ENCODE measurements around the gene NTHL1. TPM values are rescaled to one million over a fixed set of nuclear protein-coding genes. Genes with fewer than 3 reads are reported as not detected.

Gene NTHL1
- total and polyA plus RNA-seq, 10 donors: 9.6 to 52.1 (median 27.0) TPM

DNA sequence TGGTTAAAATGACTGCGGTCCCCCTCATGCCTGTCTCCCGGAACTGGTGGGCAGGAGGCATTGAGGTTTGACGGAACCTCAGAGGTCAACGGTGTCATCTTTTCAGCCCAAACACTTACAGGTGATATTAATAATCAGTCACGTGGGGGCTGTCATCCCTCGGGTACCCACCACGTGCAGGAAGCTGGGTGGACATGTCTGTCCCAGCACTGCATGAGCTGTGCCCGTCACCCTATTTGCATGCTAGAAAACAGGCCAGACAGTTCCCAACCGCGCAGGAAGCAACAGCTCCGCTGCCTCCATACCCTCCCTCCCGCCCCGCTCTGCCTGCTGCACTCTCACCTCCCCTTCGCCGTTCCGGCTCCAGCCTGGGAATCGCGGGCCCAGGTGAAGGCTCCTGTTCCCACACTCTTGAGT, 56.5 kb downstream of the NTHL1 start:
- peak overlapping the region in 7 of 8 donors; percentile 70 to 93 (median 84) for H3K27ac ChIP-seq
- H3K4me1 ChIP-seq: peaks cover 11 to 47% (median 30%) of the 10 kb centered on the region in 6 donors
- WGBS, 5 donors: 0 to 8% (median 2%) methylated on average over 6 to 18 of the region's 18 CpGs
- intact Hi-C loops (cut with DNase I; ENCODE audit: low total_unique reads): no loop called here
- H3K36me3 ChIP-seq: peaks cover 0 to 14% (median 8%) of the 10 kb centered on the region in 6 donors
- peak; percentile 90 for DNase-seq
- H3K4me3 ChIP-seq: peak overlapping the region in 7 of 8 donors; percentile 27 to 72 (median 38)
- peaks cover 0 to 5% (median 0%) of the 10 kb centered on the region in 8 donors for H3K9me3 ChIP-seq
- peaks cover 0 to 39% (median 23%) of the 10 kb centered on the region in 7 donors for H3K27me3 ChIP-seq (replicated peaks in 1 of 7)
- TF ChIP-seq, protein P1, sequence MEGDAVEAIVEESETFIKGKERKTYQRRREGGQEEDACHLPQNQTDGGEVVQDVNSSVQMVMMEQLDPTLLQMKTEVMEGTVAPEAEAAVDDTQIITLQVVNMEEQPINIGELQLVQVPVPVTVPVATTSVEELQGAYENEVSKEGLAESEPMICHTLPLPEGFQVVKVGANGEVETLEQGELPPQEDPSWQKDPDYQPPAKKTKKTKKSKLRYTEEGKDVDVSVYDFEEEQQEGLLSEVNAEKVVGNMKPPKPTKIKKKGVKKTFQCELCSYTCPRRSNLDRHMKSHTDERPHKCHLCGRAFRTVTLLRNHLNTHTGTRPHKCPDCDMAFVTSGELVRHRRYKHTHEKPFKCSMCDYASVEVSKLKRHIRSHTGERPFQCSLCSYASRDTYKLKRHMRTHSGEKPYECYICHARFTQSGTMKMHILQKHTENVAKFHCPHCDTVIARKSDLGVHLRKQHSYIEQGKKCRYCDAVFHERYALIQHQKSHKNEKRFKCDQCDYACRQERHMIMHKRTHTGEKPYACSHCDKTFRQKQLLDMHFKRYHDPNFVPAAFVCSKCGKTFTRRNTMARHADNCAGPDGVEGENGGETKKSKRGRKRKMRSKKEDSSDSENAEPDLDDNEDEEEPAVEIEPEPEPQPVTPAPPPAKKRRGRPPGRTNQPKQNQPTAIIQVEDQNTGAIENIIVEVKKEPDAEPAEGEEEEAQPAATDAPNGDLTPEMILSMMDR (IDR thresholded peaks at IDR 0.05 in 8 of 11, conservative IDR thresholded peaks at IDR 0.05 in 3 of 11): no peak
- TF ChIP-seq POLR2AphosphoS5 (IDR thresholded peaks at IDR 0.05) (peak; percentile 33 to 83 (median 81)), POLR2A (IDR thresholded peaks at IDR 0.05) (peak in 2 of 3 donors; percentile 6 to 14)

DNA sequence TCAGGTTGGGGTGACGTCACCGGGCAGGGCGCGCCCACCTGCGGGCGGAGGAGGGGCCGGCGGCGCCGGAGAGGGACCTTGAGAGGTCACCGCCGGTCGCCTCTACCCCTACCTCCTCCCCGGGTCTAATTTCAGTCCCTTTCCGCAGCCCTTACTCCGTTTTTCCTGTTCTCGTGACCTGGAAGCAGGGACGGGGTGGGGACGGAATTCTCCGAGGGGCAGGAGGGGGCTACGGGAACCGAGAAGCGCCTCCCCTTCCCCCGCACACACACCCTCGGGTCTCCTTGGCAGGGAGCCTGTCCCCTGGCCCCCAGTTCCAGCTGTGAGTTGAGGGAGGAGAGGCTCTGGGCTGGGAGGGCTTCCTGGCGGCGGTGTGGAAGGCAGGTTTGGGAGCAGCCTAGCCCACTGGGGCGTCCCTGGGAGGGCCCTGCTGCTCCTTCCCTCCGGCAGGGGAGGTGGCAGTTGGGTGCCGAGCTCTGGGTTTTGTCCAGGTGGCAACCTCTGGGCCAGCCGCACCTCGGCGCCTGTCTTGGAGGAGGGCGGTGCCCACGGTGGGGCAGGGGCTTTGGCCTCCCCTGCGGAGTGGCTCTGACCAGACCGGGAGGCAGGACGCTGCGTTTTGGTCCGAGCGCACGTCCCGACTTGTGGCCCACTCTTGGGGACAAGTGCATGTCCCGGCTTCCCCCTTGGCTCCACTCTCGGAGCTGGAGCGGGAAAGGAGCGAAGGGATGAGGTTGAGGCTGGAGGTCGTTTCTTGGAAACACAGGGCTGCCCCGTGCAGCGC, 57.1 kb downstream of the NTHL1 start:
- Histone ChIP-seq H3K4me1 (peaks cover 11 to 50% (median 33%) of the 10 kb centered on the region in 6 donors), H3K36me3 (peaks cover 0 to 19% (median 14%) of the 10 kb centered on the region in 6 donors), H3K27ac (peak overlapping the region in 7 of 8 donors; percentile 27 to 93 (median 84)), H3K9me3 (peaks cover 0 to 5% (median 0%) of the 10 kb centered on the region in 8 donors), H3K4me3 (peak overlapping the region; percentile 16 to 72 (median 35)), H3K27me3 (replicated peaks in 1 of 7) (peaks cover 0 to 39% (median 23%) of the 10 kb centered on the region in 7 donors)
- DNase-seq: peak; percentile 90
- no peak for TF ChIP-seq POLR2A (IDR thresholded peaks at IDR 0.05)
- peak; percentile 31 to 61 (median 50) for TF ChIP-seq POLR2AphosphoS5 (IDR thresholded peaks at IDR 0.05)
- intact Hi-C loops (cut with DNase I; ENCODE audit: low total_unique reads): no loop called here
- WGBS, 5 donors: 1 to 4% (median 3%) methylated on average over 31 to 49 of the region's 50 CpGs

DNA sequence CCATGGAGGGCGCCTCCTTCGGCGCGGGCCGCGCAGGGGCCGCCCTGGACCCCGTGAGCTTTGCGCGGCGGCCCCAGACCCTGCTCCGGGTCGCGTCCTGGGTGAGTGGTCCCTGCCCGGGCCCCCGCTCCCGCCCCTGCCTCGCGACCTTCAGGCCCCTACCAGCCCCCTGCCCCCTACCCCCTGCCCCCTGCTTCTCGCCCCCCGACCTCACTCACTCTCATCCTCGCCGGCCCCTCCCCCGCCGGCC, 57.6 kb downstream of the NTHL1 start:
- peaks cover 16 to 55% (median 38%) of the 10 kb centered on the region in 6 donors for H3K4me1 ChIP-seq
- intact Hi-C loops (cut with DNase I; ENCODE audit: low total_unique reads): no loop called here
- peak overlapping the region in 4 of 8 donors; percentile 51 to 93 (median 88) for H3K27ac ChIP-seq
- H3K36me3 ChIP-seq: peaks cover 0 to 23% (median 15%) of the 10 kb centered on the region in 6 donors
- peaks cover 0 to 39% (median 23%) of the 10 kb centered on the region in 7 donors for H3K27me3 ChIP-seq (replicated peaks in 1 of 7)
- peak overlapping the region in 7 of 8 donors; percentile 13 to 72 (median 36) for H3K4me3 ChIP-seq
- peaks cover 0 to 5% (median 0%) of the 10 kb centered on the region in 8 donors for H3K9me3 ChIP-seq
- no peak for DNase-seq
- TF ChIP-seq, protein P1 (IDR thresholded peaks at IDR 0.05 in 8 of 11, conservative IDR thresholded peaks at IDR 0.05 in 3 of 11): no peak
- TF ChIP-seq POLR2A (IDR thresholded peaks at IDR 0.05) (no peak), POLR2AphosphoS5 (IDR thresholded peaks at IDR 0.05) (no peak)
- 0 to 2% (median 0%) methylated on average over 1 to 24 of the region's 25 CpGs for WGBS, 5 donors

Small RNAs within 50 kb of the gene (microRNA-seq; reads per million reads assigned to microRNA genes)
- gene MIR1225: 0.35 to 0.57 (median 0.36) reads per million in 3 donors

Small RNAs within 50 kb of the gene (small RNA-seq; reads per million reads assigned to genes)
- gene MIR1225 (0.42 to 1.2 (median 0.65) reads per million in 4 donors), gene RN7SL219P (0 reads per million in 4 donors)

Other genes with a start within 250 kb of the NTHL1 start
- 10 to 100 TPM; 42.4 to 60.4 (median 49.1) TPM for gene HAGH, start 221.0 kb downstream of the NTHL1 start, total RNA-seq
- gene HAGH, start 221.0 kb downstream of the NTHL1 start, polyA plus RNA-seq: 10 to 100 TPM; 33.6 to 76.6 (median 41.0) TPM
- gene FAHD1, start 220.6 kb downstream of the NTHL1 start, total RNA-seq: 10 to 100 TPM in 6 of 7 donors, 1 to 10 TPM in 1; 9.5 to 34.9 (median 17.7) TPM
- gene FAHD1, start 220.6 kb downstream of the NTHL1 start, polyA plus RNA-seq: 10 to 100 TPM; 13.8 to 23.1 (median 15.4) TPM
- not detected for gene MEIOB, start 175.7 kb downstream of the NTHL1 start, total RNA-seq
- not detected for gene MEIOB, start 175.7 kb downstream of the NTHL1 start, polyA plus RNA-seq
- gene HS3ST6, start 129.4 kb downstream of the NTHL1 start, total RNA-seq: under 1 TPM in 1 of 7 donors, not detected in 6; 0.20 TPM
- under 1 TPM in 1 of 3 donors, not detected in 2; 0.06 TPM for gene HS3ST6, start 129.4 kb downstream of the NTHL1 start, polyA plus RNA-seq
- 100 to 1,000 TPM in 2 of 7 donors, 10 to 100 TPM in 5; 32.9 to 114 (median 60.4) TPM for gene MSRB1, start 104.6 kb downstream of the NTHL1 start, total RNA-seq
- gene MSRB1, start 104.6 kb downstream of the NTHL1 start, polyA plus RNA-seq: 10 to 100 TPM; 31.1 to 62.0 (median 31.3) TPM
- not detected for gene RPL3L, start 93.1 kb downstream of the NTHL1 start, total RNA-seq
- under 1 TPM in 1 of 3 donors, not detected in 2; 0.03 TPM for gene RPL3L, start 93.1 kb downstream of the NTHL1 start, polyA plus RNA-seq
- gene NDUFB10, start 88.3 kb downstream of the NTHL1 start, total RNA-seq: 100 to 1,000 TPM in 3 of 7 donors, 10 to 100 TPM in 4; 69.3 to 225 (median 87.4) TPM
- gene NDUFB10, start 88.3 kb downstream of the NTHL1 start, polyA plus RNA-seq: 100 to 1,000 TPM; 155 to 162 (median 159) TPM
- gene RPS2, start 83.0 kb downstream of the NTHL1 start, total RNA-seq: 1,000 to 10,000 TPM; 1,930 to 2,450 (median 2,233) TPM
- gene RPS2, start 83.0 kb downstream of the NTHL1 start, polyA plus RNA-seq: 1,000 to 10,000 TPM; 3,942 to 6,006 (median 5,765) TPM
- not detected for gene RNF151, start 81.0 kb downstream of the NTHL1 start, total RNA-seq
- under 1 TPM; 0.16 to 0.26 (median 0.17) TPM for gene RNF151, start 81.0 kb downstream of the NTHL1 start, polyA plus RNA-seq
- 10 to 100 TPM; 20.6 to 33.0 (median 27.0) TPM for gene TBL3, start 75.8 kb downstream of the NTHL1 start, total RNA-seq
- 10 to 100 TPM; 40.6 to 54.2 (median 46.8) TPM for gene TBL3, start 75.8 kb downstream of the NTHL1 start, polyA plus RNA-seq
- gene NOXO1, start 66.4 kb downstream of the NTHL1 start, total RNA-seq: 1 to 10 TPM in 1 of 7 donors, under 1 TPM in 2, not detected in 4; 0.30 to 1.4 (median 0.49) TPM
- gene NOXO1, start 66.4 kb downstream of the NTHL1 start, polyA plus RNA-seq: 1 to 10 TPM in 1 of 3 donors, under 1 TPM in 2; 0.68 to 1.3 (median 0.96) TPM
- 10 to 100 TPM in 6 of 7 donors, 1 to 10 TPM in 1; 9.6 to 23.3 (median 20.5) TPM for gene GFER, start 63.6 kb downstream of the NTHL1 start, total RNA-seq
- gene GFER, start 63.6 kb downstream of the NTHL1 start, polyA plus RNA-seq: 10 to 100 TPM; 28.5 to 36.0 (median 34.9) TPM
- gene SYNGR3, start 57.9 kb downstream of the NTHL1 start, total RNA-seq: 10 to 100 TPM in 1 of 7 donors, 1 to 10 TPM in 5, under 1 TPM in 1; 0.85 to 11.4 (median 2.6) TPM
- 1 to 10 TPM; 1.8 to 3.0 (median 3.0) TPM for gene SYNGR3, start 57.9 kb downstream of the NTHL1 start, polyA plus RNA-seq
- gene ZNF598, start 38.0 kb downstream of the NTHL1 start, total RNA-seq: 10 to 100 TPM; 34.6 to 56.2 (median 47.2) TPM
- gene ZNF598, start 38.0 kb downstream of the NTHL1 start, polyA plus RNA-seq: 10 to 100 TPM; 21.8 to 45.5 (median 29.0) TPM
- gene NPW, start 28.0 kb downstream of the NTHL1 start, total RNA-seq: 1 to 10 TPM in 1 of 7 donors, under 1 TPM in 3, not detected in 3; 0.51 to 1.9 (median 0.89) TPM
- 1 to 10 TPM in 2 of 3 donors, under 1 TPM in 1; 0.30 to 2.5 (median 2.3) TPM for gene NPW, start 28.0 kb downstream of the NTHL1 start, polyA plus RNA-seq
- 100 to 1,000 TPM in 4 of 7 donors, 10 to 100 TPM in 3; 62.4 to 179 (median 126) TPM for gene NHERF2, start 20.9 kb downstream of the NTHL1 start, total RNA-seq
- gene NHERF2, start 20.9 kb downstream of the NTHL1 start, polyA plus RNA-seq: 100 to 1,000 TPM in 1 of 3 donors, 10 to 100 TPM in 2; 64.6 to 218 (median 71.2) TPM
- 100 to 1,000 TPM in 4 of 7 donors, 10 to 100 TPM in 3; 63.8 to 185 (median 103) TPM for gene TSC2, start 151 bp upstream of the NTHL1 start, total RNA-seq
- 10 to 100 TPM; 20.7 to 82.0 (median 53.3) TPM for gene TSC2, start 151 bp upstream of the NTHL1 start, polyA plus RNA-seq
- gene PKD1, start 88.1 kb upstream of the NTHL1 start, total RNA-seq: 100 to 1,000 TPM in 2 of 7 donors, 10 to 100 TPM in 5; 64.0 to 124 (median 95.3) TPM
- 10 to 100 TPM; 14.0 to 60.9 (median 18.5) TPM for gene PKD1, start 88.1 kb upstream of the NTHL1 start, polyA plus RNA-seq
- gene RAB26, start 100.8 kb upstream of the NTHL1 start, total RNA-seq: 1 to 10 TPM in 4 of 7 donors, under 1 TPM in 2, not detected in 1; 0.26 to 7.9 (median 1.2) TPM
- gene RAB26, start 100.8 kb upstream of the NTHL1 start, polyA plus RNA-seq: 1 to 10 TPM in 2 of 3 donors, under 1 TPM in 1; 0.91 to 1.5 (median 1.4) TPM
- 10 to 100 TPM; 41.5 to 63.9 (median 50.9) TPM for gene TRAF7, start 107.9 kb upstream of the NTHL1 start, total RNA-seq
- 10 to 100 TPM; 22.0 to 37.6 (median 23.3) TPM for gene TRAF7, start 107.9 kb upstream of the NTHL1 start, polyA plus RNA-seq
- gene CASKIN1, start 148.8 kb upstream of the NTHL1 start, total RNA-seq: not detected
- under 1 TPM; 0.24 to 0.32 (median 0.30) TPM for gene CASKIN1, start 148.8 kb upstream of the NTHL1 start, polyA plus RNA-seq
- 10 to 100 TPM; 25.0 to 50.0 (median 30.4) TPM for gene MLST8, start 157.6 kb upstream of the NTHL1 start, total RNA-seq
- gene MLST8, start 157.6 kb upstream of the NTHL1 start, polyA plus RNA-seq: 10 to 100 TPM; 40.6 to 61.7 (median 51.3) TPM
- 10 to 100 TPM in 2 of 7 donors, 1 to 10 TPM in 5; 3.5 to 12.8 (median 8.6) TPM for gene BRICD5, start 163.0 kb upstream of the NTHL1 start, total RNA-seq
- 10 to 100 TPM; 18.2 to 40.2 (median 18.9) TPM for gene BRICD5, start 163.0 kb upstream of the NTHL1 start, polyA plus RNA-seq
- gene PGP, start 167.0 kb upstream of the NTHL1 start, total RNA-seq: 10 to 100 TPM in 6 of 7 donors, 1 to 10 TPM in 1; 9.4 to 20.2 (median 14.1) TPM
- gene PGP, start 167.0 kb upstream of the NTHL1 start, polyA plus RNA-seq: 10 to 100 TPM in 2 of 3 donors, 1 to 10 TPM in 1; 9.3 to 16.6 (median 12.4) TPM
- 10 to 100 TPM; 22.7 to 41.4 (median 26.7) TPM for gene E4F1, start 175.8 kb upstream of the NTHL1 start, total RNA-seq
- 10 to 100 TPM; 20.8 to 41.0 (median 38.4) TPM for gene E4F1, start 175.8 kb upstream of the NTHL1 start, polyA plus RNA-seq
- gene DNASE1L2, start 188.6 kb upstream of the NTHL1 start, total RNA-seq: 1 to 10 TPM in 4 of 7 donors, under 1 TPM in 3; 0.72 to 1.7 (median 1.3) TPM
- gene DNASE1L2, start 188.6 kb upstream of the NTHL1 start, polyA plus RNA-seq: 1 to 10 TPM in 2 of 3 donors, under 1 TPM in 1; 0.59 to 2.2 (median 1.2) TPM
- 10 to 100 TPM; 20.6 to 35.2 (median 29.0) TPM for gene ECI1, start 203.8 kb upstream of the NTHL1 start, total RNA-seq
- 10 to 100 TPM; 42.0 to 54.8 (median 51.6) TPM for gene ECI1, start 203.8 kb upstream of the NTHL1 start, polyA plus RNA-seq
- gene RNPS1, start 220.3 kb upstream of the NTHL1 start, total RNA-seq: 100 to 1,000 TPM; 119 to 153 (median 132) TPM
- gene RNPS1, start 220.3 kb upstream of the NTHL1 start, polyA plus RNA-seq: 100 to 1,000 TPM; 123 to 180 (median 125) TPM

All from spleen (tissue), 11 donors.